Epithelial cell of umbilical artery (primary cell): ENCODE results near the gene CX3CR1. TPM values are rescaled to one million over a fixed set of nuclear protein-coding genes. Genes with fewer than 3 reads are reported as not detected.

ENCODE experiments used
- total RNA-seq: library from RNA; depleted of rRNA; stranded (reverse); fragments of >200 nt; gene quantifications from 2 replicates; pipeline ENCODE4 v1.2.3, GENCODE V29; 2014

The CX3CR1 gene
- not detected in 2 replicates for total RNA-seq

GRCh38 chr3:39279745-39280517 is at the start of gene CX3CR1:
Gene CX3CR1, minus strand, starts transcription at chr3:39280036. Its CDS starts 13,527 bp downstream, at chr3:39266509.

GRCh38 chr3:39329493-39329892 is 49.7 kb upstream of the CX3CR1 start, which contains the start of gene CCR8:
Gene CCR8, plus strand, starts transcription at chr3:39329709. Its CDS starts 2,623 bp downstream, at chr3:39332332.

Other genes starting within 250 kb of the CX3CR1 start
- under 0.01 TPM in 1 of 2 replicates, not detected in the other for gene SCN11A, start 228.1 kb downstream of the CX3CR1 start, total RNA-seq
- gene WDR48, start 228.0 kb downstream of the CX3CR1 start, total RNA-seq = 28.3 and 50.2 TPM in 2 replicates
- 26.3 and 38.7 TPM in 2 replicates for gene GORASP1, start 172.4 kb downstream of the CX3CR1 start, total RNA-seq
- gene TTC21A, start 172.4 kb downstream of the CX3CR1 start, total RNA-seq = 2.6 and 3.2 TPM in 2 replicates
- gene CSRNP1, start 126.4 kb downstream of the CX3CR1 start, total RNA-seq = 17.6 and 27.9 TPM in 2 replicates
- gene XIRP1, start 87.4 kb downstream of the CX3CR1 start, total RNA-seq = not detected in 2 replicates
- gene CCR8, start 49.7 kb upstream of the CX3CR1 start, total RNA-seq = not detected in 2 replicates
- 16.7 and 16.9 TPM in 2 replicates for gene SLC25A38, start 103.3 kb upstream of the CX3CR1 start, total RNA-seq
- gene RPSA, start 126.7 kb upstream of the CX3CR1 start, total RNA-seq = 1,198 and 1,521 TPM in 2 replicates
- gene MOBP, start 187.6 kb upstream of the CX3CR1 start, total RNA-seq = not detected in 2 replicates